NK-92 (cell line): ENCODE measurements around the gene PCGF5.
"Not testable (repeated sequence)": the region's sequence is repeated elsewhere in the genome, so short reads cannot be mapped to it uniquely, and the experiment has no call there.

ENCODE experiments used
- DNase-seq: peaks from one replicate; lab custom pipeline; 2025; ENCODE audit not compliant: unreplicated experiment; lab: John Stamatoyannopoulos, UW

The PCGF5 gene

DNA sequence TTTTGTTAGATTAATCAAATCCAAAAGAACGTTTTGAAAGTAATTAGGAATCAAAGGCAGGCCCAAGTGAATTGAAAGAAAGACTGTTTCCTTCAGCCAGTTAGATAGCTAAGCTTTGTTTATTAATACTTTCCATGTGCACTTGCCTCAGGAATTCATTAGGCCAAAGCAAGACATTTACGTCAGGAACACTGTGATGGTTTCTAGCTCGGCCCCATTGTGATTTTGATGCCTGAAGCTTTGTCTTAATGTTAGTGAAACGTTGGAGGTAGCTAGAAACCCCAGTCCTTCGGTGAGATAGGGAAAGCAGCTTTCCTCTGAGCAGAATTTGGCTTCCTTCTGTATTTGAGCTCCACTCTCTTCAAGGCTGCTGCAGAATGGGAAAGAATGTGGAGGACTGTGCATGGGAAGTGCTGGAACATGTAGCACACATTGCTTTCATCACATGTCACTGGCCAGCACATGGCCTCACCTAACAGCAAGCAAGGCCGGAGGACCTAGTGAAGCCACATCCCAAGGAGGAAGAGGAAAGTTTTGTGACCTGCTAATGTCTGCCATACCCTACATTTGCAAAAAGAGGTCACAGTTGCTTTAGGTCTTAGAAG is 64.1 kb downstream of the PCGF5 start:
- no peak for DNase-seq

DNA sequence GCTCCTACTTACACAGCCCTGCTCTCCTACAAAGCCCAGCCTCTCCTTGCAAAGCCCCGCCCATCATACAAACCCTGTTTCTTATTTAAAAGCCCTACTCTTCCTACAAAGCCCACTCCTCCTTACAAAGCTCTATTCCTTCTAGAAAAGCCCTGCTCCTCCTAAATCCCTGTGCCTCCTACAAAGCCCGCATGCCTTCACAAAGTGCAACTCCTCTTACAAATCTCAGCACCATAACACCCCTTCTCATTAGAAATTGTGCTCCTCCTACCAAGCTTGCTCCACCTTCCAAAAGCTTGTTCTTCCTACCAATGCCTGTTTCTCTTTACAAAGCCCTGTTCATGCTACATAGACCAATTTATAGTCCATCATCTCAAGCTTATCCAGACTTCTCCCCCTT is 66.1 kb downstream of the PCGF5 start:
- DNase-seq, result no peak

DNA sequence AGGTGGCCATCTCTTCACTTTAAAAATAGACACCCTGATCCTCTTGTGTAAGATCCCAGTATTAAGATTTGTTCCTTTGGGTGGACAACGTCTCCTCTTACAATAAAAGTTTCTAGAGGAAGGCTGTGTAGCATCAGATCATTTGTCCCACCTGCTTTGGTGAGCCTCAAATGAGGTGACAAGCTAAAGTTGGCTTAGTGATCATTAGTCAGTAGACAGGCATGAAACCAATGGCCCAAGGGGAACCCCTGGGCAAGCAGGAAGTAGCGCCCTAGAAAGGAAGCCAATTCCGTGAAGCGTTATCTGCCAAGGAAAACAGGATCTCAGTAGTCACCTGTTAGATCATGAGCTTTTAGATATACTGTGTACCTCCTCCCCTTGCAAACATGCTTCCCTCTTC is 66.8 kb downstream of the PCGF5 start:
- no peak for DNase-seq

DNA sequence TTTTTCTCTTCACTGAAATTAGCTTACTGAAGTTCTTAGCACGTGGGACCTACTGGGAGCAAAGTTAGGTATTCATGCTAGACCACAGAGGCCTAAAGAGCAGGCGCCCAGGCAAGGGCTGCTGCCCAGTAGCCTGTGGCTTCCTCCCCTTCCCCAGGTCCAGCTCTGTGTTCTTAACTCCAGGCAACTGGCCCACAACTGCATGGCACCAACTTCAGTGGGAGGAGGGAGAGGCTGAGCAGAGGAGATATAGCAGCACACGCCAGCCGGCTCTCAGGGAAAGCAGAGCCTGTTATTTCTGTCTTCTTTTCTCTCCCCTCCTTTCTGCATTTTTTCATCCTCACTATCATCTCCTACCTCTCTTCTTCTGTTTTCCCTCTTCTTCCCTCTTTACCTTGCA is 67.4 kb downstream of the PCGF5 start:
- DNase-seq, result no peak

DNA sequence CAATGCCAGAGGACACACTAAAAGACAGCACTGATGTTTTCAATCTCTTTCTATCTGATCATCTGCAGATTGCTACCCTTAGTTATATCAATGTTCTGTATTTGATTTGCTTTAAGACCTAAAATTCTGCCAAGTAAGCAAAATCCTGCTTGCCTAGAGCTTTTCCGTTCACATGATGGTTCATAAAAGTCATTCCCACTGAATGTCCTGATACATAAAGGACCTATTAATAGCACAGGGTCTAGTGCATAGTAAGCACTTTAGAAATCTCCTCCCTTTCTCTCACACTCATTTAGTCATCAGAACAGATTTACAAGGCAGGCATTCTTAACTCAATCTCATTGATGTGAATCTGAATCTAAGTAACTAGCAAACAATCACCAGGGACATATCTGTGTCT is 68.8 kb downstream of the PCGF5 start:
- no peak for DNase-seq

DNA sequence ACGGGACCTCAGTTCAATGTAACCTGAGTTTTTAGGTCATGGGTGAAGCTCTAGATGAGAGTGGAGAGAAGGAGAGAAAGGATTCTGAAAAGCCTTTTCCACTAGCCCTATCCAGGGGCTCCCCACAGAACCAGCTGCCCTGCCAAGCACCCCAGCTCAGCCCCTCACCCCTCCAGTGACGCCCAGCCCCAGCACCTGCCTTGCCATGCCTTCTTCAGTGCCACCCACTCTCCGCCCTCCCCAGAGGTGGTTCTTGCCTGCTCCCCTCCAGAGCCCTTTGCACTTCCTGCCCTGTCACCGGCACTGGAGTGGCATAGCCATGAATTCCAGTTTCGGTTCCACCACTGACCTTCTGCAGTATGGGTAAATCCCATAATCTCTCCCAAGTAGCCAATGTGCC is 70.1 kb downstream of the PCGF5 start:
- no peak for DNase-seq

DNA sequence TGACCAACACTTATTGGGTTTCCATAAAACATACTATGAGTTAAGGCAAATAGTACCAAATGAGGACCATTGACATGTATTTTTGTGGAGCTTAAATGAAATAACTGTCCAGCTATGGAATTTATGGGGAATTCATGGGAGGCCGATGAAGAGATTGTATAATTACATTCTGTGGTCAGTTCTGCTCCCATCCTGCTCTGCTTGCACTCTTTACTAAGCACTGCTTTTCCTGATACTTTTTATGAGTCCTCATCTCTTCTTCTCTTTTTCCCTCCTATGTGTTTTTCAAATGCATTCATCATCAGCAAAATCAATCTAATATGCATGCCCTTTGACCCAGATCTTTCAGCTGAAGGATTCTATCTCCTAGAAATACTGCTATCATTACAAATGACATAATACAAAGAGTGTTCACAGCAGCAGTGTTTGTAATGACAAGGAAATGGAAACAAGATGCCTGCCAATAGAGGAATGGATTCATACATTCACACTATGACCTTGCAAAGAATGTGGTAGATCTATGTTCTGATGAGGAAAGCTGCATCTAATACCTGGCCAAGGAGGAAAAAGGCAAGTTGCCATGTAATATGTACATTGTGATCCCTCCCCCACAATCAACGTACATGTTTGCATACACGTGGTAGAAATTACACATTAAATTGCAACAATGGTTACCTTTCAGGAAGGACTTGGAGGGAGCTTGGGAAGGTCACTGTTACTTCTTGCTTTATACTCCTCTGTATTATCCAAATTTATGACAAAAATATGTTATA is 73.9 kb downstream of the PCGF5 start:
- no peak for DNase-seq

DNA sequence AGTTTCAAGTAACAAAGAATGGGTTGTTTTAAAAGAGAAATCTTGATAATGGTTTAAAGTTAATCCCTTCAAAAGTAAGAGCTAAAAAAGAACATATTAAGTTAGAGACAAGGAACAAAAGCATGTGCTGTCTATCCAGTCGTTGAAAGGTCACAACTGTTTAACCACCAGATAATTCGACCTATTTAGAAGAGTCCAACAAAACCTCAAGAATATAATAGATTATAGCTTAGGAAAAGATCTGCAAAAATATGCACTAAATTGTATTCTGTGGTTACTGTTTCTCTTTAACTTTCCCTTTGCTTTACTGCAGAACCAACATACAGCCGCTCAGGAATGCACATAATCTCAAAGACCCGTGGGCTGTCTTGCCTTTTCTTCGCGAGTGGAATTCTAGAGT is 74.9 kb downstream of the PCGF5 start:
- no peak for DNase-seq

DNA sequence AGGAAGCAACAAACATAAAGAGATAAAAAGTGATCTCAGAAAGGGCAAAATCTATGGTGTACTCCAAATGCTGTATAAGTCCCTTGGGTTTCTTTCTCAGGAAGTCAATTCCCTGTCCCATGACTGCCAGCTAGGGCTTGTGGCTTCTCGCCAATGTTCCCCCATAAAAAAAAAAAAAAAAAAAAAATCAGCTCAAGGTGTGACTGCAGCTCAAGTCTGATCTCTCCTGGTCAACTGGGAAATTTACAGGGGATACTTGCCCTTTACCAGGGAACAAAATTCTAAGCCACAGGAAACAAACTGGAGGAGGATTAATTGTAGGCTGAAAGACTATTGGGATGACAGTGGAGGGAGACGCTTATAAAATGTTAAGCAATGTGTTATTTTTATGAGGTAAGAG is 76.0 kb downstream of the PCGF5 start:
- no peak for DNase-seq

DNA sequence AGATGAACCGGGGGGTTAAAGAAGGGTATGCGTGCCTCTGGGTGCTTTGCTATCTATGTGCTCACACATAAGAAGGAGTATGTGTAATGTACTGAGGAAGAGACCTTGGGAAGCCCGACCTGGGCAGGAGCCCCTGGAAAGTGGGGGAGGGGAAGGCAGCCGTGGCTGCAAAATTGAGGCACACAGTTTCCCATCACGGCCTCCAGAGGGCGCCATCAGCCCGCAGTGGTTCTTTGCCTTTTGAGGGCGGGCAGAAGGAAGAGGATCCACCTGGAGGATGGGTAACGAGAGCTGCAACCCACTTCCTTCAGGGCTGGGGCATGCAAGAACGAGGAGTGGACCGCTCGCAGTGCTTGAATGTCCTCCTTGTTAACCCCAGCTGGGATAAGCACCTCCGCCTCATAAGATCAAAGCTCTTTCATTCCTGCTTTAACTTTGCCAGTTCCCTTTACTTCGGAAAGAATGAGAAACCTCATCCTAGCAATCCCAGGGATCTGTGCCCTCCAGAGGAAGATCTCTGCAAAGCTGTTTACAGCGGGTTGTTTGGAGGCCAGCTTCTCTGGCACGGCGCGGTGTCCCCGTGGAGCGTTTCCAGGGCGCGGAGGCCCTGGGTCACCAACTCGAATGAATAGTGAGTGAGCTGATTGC is 77.9 kb downstream of the PCGF5 start:
- no peak for DNase-seq

DNA sequence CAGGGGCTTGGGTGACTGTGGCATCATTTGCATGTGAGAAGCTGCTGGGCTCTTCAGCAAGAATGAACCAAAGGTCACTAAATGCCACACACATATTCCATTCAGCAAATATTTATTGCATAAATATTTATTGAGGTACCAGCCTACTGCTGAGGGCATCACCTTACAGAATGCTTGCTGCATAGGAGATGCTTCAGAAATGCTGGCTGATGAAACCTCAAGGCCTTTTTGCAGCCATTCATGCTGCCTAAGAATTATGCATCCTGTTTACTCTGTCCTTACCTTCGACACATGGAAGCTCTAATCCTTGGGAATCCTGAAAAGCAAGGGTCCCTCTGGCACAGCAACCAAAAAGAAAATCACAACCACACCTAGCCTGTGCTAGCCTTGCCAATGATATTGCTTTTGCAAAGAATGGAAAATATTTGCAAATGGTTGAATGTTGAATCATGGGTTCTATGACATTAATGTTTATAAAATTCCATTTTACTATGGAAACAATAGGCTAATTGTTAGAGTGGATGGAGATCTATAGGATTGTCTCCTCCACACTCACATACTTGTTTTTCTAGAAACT is 79.6 kb downstream of the PCGF5 start:
- no peak for DNase-seq

DNA sequence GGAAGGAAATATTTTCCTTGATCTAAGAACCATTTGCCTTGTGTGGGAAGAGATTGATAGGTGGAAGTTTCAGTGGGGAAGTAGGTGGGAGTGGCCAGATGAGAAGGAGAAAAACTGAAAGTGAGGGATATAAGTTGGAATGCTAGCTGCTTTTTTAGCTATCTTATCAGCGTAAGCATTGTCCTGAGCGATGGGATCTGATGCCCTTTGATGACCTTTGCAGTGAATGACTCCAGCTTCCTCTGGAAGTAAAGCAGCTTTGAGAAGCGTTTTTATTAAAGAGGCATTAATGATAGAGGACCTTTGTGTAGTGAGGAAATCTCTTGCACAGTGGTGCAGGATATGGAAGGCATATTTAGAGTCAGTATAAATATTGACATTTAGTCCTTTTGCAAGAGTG is 82.5 kb downstream of the PCGF5 start:
- DNase-seq, result not testable (repeated sequence)

DNA sequence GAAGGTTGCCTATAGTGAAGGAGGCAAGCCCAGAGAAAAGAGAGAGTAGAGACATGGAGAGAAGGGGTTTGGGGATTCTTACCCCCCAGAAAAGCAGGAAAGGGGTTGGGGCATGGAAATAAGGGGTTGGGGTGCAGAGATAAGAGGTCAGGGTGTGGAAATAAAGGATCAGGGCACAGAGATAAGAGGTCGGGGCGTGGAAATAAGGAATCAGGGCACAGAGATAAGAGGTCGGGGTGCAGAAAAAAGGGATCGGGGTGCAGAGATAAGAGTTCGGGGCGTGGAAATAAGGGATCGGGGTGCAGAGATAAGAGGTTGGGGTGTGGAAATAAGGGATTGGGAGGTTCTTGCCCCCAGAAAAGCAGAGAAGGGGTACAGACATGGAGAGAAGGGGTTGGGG is 85.5 kb downstream of the PCGF5 start:
- DNase-seq, result not testable (repeated sequence)

DNA sequence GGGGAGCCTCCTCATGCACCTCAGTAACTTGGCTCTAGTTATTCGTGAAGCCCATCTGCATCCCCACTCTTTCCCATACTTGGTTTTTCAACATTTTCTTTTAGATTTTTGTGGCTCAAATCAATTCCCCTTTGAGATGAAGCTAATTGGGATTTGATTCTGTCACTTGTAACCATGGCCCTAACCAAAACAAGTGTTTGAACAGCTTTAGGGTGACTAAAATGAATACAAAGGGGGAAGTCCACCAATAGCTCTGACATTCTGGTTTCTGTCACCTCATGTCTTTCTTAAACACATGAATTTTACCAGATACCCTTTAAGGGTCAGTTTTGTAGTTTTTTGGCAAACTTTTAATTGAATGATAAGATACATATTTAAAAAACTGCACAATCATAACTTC is 87.0 kb downstream of the PCGF5 start:
- DNase-seq, result no peak

DNA sequence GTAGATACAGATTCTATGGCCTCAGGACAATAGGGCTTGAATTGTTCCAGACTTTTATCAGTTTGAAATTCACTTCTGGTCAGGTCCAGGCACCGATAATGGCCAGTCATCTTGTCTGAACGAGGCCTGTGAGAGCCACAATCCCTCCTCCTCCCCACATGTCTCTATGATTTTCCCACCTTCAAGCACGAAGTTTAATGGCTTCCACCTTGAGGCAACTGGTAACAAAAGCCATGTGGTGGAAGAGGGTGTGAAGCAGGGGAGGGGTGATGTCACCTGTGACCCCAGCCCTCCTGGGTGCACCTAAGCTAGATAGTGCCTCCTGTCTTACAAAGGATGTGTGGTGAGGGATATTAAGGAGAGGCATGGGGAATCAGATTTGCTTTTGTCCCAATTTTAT is 89.2 kb downstream of the PCGF5 start:
- no peak for DNase-seq

DNA sequence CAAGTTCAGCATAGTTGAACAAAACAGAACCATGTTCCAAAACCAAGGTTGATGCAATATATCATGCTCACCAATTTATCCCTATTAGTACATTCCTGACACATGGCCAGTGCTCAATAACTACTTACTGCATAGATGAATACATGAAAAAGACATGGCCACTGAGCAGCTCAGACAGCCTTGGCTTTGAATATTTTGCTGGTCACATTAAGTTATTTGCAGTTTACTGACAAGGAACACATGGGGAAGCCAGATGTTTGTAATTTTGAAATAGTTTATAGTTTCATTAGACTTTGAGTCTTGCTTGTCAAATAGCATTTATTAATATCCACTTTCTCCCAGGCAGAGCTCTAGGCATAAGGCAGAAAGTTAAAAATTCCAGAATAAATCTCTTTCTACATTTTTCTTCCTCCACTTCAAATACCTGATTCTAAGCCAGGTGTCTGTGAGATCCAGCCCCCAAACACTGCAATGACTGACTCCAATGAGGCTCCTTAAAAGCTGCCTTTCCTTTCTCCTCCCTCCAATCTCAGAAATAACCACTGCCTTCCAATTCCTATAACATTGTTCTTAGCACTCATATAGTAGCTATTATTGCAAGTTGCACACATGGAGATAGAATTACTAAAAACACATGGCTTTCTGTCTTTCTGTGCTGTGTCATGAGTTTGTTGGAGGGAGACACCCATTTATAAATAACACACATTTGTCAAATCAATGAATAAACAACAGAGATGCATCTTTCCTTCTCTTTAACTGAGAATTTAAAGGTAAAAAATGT is 91.3 kb downstream of the PCGF5 start:
- DNase-seq, result no peak

DNA sequence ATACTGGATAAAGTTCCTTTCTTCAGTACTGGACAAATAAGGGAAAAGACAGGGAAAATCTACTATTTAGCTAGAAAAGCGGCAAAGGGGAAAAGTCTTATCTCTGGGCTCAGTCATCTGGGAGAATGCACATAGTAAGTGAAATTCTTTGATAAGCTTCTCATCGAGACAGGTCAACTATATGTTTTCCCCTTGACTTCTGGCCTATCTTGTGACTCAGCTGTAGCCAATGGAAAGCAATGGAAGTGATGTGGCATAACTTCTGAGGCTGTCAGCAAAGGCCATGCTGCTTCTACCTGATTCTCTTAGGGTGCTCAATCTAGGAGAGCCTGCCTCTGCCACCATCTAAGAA is 91.9 kb downstream of the PCGF5 start:
- no peak for DNase-seq

DNA sequence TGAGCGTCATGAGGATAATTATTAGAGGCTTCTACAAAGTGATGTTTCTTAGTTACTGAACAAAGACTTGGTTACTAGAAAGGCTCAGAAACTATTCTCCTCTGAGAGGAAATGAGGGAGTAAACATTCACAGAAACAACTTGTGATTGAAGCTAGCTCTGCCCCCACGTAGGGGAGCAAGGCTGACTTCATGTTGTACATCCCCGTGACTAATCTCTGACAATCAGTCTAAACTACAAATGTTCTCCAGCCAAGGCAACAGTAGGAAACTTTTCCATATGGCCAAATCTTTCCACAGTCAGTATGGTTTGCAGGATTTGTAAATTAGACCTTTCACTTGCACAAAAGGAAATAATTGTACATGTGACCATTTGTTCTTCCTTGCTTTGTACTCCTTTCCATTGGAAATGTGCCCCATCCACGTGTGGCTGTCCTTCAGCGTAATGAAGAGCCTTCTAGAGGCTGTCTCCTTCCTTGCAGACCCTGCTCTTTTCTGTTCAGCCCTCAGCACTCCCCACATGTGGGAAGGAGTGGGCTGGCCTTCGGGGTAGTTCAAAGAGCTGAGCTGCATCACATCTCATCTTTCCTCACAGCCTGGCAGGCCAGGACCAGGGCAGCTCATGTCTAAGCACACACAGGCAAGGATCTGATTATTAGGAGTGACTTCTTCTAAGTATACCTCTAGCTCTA is 93.5 kb downstream of the PCGF5 start:
- DNase-seq, result no peak

DNA sequence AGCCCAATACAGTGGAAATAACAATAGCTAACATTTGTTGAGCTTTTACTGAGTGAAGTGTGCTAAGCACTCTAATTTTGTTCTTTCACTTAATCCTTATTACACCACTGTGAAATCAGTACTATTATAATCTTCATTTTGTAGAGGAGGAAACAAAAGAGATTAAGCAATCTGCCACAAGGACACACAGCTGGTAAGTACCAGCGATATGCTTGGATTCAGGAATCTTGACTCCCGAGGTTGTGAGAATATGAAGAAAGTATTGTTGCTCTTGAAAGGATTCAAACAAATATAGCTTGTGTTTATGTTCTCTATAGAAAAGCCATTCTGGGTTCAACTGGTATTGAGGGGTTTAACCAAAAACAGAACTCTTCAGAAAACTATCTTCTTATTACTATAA is 96.0 kb downstream of the PCGF5 start:
- DNase-seq, result no peak

DNA sequence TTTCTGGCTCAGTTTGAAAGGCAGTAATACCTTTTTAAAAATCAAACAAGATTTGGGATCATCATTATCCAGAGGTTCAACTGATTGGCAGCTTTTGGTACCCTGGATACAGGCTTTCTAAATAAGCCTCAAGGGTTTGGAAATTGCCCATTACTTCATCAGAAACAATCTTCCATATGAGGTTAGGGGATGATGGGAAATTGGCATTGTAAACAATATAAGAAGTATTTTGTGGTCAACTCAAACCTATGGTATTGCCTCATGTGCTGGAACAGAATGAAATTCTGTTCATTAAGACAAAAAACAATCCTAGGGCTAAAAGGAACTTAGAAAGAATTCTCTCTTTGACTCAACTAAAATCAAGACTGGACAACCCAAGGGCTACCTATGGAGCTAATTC is 97.1 kb downstream of the PCGF5 start:
- DNase-seq, result no peak

DNA sequence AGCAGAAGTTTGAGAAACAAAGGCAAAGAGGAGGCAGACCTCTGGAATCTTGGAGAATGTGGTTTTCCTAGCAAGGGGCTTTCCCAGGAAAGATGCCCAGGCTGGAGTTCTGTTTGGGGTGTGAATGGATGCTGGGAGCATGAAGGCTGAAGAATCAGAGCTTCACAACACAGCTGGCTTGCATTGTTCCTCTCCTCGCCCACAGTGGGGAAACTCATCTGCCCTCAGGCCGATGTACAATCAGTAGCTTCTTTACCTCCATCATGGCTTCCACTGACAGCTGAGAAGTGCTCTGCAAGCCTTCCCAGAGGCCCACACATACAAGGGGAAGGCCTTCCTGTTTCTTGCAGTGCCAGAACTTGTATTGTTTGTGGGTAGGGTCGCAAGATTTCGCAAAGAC is 98.9 kb downstream of the PCGF5 start:
- DNase-seq, result no peak
